H9 (cell line): ENCODE data around the gene PSMA4. TPM values are rescaled to one million over a fixed set of nuclear protein-coding genes. Genes with fewer than 3 reads are reported as not detected.

Experiments used
- DNase-seq: peaks from one replicate; pipeline ENCODE4 v3.0.0-alpha.2; 2017
- H2AFZ ChIP-seq: one replicate; pipeline ENCODE4 v1.6.1; 2013; ENCODE audit warnings: mild to moderate bottlenecking, low read length, control low read depth, moderate library complexity
- H2AK5ac ChIP-seq: 2 replicates; pipeline ENCODE4 v1.6.1; 2013; ENCODE audit warnings: low read length, control low read depth, mixed read lengths; ENCODE audit not compliant: insufficient read length
- H2BK120ac ChIP-seq: one replicate; pipeline ENCODE4 v1.6.1; 2013; ENCODE audit warnings: low read depth, mild to moderate bottlenecking, low read length, control low read depth, inconsistent platforms; ENCODE audit not compliant: poor library complexity, severe bottlenecking
- H2BK12ac ChIP-seq: 2 replicates; pipeline ENCODE4 v1.6.1; 2013; ENCODE audit warnings: low read length, control low read depth, mixed read lengths, low read depth; ENCODE audit not compliant: insufficient read length
- H2BK15ac ChIP-seq: 2 replicates; pipeline ENCODE4 v1.6.1; 2013; ENCODE audit warnings: low read depth, low read length, control low read depth
- H2BK20ac ChIP-seq: one replicate; pipeline ENCODE4 v1.6.1; 2013; ENCODE audit warnings: low read depth, mild to moderate bottlenecking, low read length, control low read depth, inconsistent platforms; ENCODE audit not compliant: poor library complexity, severe bottlenecking
- H2BK5ac ChIP-seq: 2 replicates; pipeline ENCODE4 v1.6.1; 2013; ENCODE audit warnings: low read length, control low read depth, mixed read lengths; ENCODE audit not compliant: insufficient read length
- H3K14ac ChIP-seq: 2 replicates; pipeline ENCODE4 v1.6.1; 2013; ENCODE audit warnings: low read length, control low read depth; ENCODE audit not compliant: insufficient read depth
- H3K18ac ChIP-seq: 2 replicates; pipeline ENCODE4 v1.6.1; 2013; ENCODE audit warnings: low read depth, mild to moderate bottlenecking, mixed read lengths, low read length, control low read depth; ENCODE audit not compliant: insufficient read length
- H3K23ac ChIP-seq: 2 replicates; pipeline ENCODE4 v1.6.1; 2013; ENCODE audit warnings: low read length, control low read depth, mixed read lengths, low read depth; ENCODE audit not compliant: insufficient read length
- H3K23me2 ChIP-seq: 2 replicates; pipeline ENCODE4 v1.6.1; 2013; ENCODE audit warnings: low read depth, mild to moderate bottlenecking, mixed read lengths, low read length, control low read depth; ENCODE audit not compliant: insufficient read length, poor library complexity, severe bottlenecking
- H3K27ac ChIP-seq: 2 replicates; pipeline ENCODE4 v1.5.1; 2013; ENCODE audit warnings: low read length, control low read depth, mixed read lengths, low read depth; ENCODE audit not compliant: insufficient read length
- H3K27me3 ChIP-seq: 2 replicates; pipeline ENCODE4 v1.6.1; 2013; ENCODE audit warnings: low read length, control low read depth, inconsistent platforms; ENCODE audit not compliant: insufficient read depth
- H3K4ac ChIP-seq: 2 replicates; pipeline ENCODE4 v1.6.1; 2013; ENCODE audit warnings: low read depth, mild to moderate bottlenecking, control low read depth, inconsistent platforms, low read length, moderate library complexity
- H3K4me1 ChIP-seq: 2 replicates; pipeline ENCODE4 v1.6.1; 2013; ENCODE audit warnings: low read length, control low read depth, inconsistent platforms; ENCODE audit not compliant: insufficient read depth
- H3K4me2 ChIP-seq: 2 replicates; pipeline ENCODE4 v1.6.1; 2013; ENCODE audit warnings: low read length, control low read depth, mixed read lengths; ENCODE audit not compliant: insufficient read length, insufficient read depth
- H3K56ac ChIP-seq: 2 replicates; pipeline ENCODE4 v1.6.1; 2013; ENCODE audit warnings: low read depth, mild to moderate bottlenecking, mixed read lengths, low read length, control low read depth; ENCODE audit not compliant: insufficient read length
- H3K79me1 ChIP-seq: 2 replicates; pipeline ENCODE4 v1.6.1; 2013; ENCODE audit warnings: low read depth, mild to moderate bottlenecking, moderate library complexity, low read length, control low read depth, inconsistent platforms; ENCODE audit not compliant: insufficient read depth, poor library complexity, severe bottlenecking
- H3K79me2 ChIP-seq: 2 replicates; pipeline ENCODE4 v1.6.1; 2013; ENCODE audit warnings: low read length, control low read depth, inconsistent platforms; ENCODE audit not compliant: insufficient read depth
- H3K9ac ChIP-seq: 2 replicates; pipeline ENCODE4 v1.6.1; 2013; ENCODE audit warnings: low read length, control low read depth, mixed read lengths; ENCODE audit not compliant: insufficient read length; ENCODE audit errors: extremely low read depth
- H3K9me3 ChIP-seq: one replicate; pipeline ENCODE4 v1.6.1; 2013; ENCODE audit warnings: low read depth, low read length, inconsistent platforms; ENCODE audit not compliant: control insufficient read depth
- H3T11ph ChIP-seq: one replicate; pipeline ENCODE4 v1.6.1; 2013; ENCODE audit warnings: mild to moderate bottlenecking, low read length, control low read depth, inconsistent platforms
- H4K20me1 ChIP-seq: one replicate; pipeline ENCODE4 v1.6.1; 2013; ENCODE audit not compliant: control insufficient read depth, insufficient read length, insufficient read depth
- H4K5ac ChIP-seq: 2 replicates; pipeline ENCODE4 v1.6.1; 2013; ENCODE audit warnings: low read depth, mild to moderate bottlenecking, mixed read lengths, low read length, control low read depth; ENCODE audit not compliant: insufficient read length
- H4K8ac ChIP-seq: replicated peaks from 2 replicates; pipeline ENCODE4 v1.6.1; 2013; ENCODE audit warnings: low read length, control low read depth, mixed read lengths, low read depth; ENCODE audit not compliant: insufficient read length
- H4K91ac ChIP-seq: 2 replicates; pipeline ENCODE4 v1.6.1; 2013; ENCODE audit warnings: low read depth, mild to moderate bottlenecking, moderate library complexity, mixed read lengths, low read length, control low read depth; ENCODE audit not compliant: insufficient read length
- H3K27ac Mint-ChIP-seq, 3 experiments: 2 replicates in 2 of 3; 3 replicates in 1 of 3; pipeline ENCODE4 v1.8.0; 2020 to 2021; ENCODE audit warnings: mixed read lengths in 3 of 3, mild to moderate bottlenecking in 1 of 3, moderate library complexity in 1 of 3
- H3K27me3 Mint-ChIP-seq: 2 replicates; pipeline ENCODE4 v1.8.0; 2021; ENCODE audit warnings: low read depth, mild to moderate bottlenecking, moderate library complexity, mixed read lengths
- H3K36me3 Mint-ChIP-seq, 3 experiments: 2 replicates in 2 of 3; 3 replicates in 1 of 3; pipeline ENCODE4 v1.8.0; 2020 to 2021; ENCODE audit warnings: low read depth in 3 of 3, mixed read lengths in 3 of 3; ENCODE audit not compliant: insufficient read depth in 1 of 3
- H3K4me1 Mint-ChIP-seq, 2 experiments: 2 replicates each; pipeline ENCODE4 v1.8.0; 2020; ENCODE audit warnings: mixed read lengths in 2 of 2
- H3K4me3 Mint-ChIP-seq, 2 experiments: 2 replicates in 1 of 2; 3 replicates in 1 of 2; pipeline ENCODE4 v1.8.0; 2020 to 2021; ENCODE audit warnings: mild to moderate bottlenecking in 2 of 2, mixed read lengths in 2 of 2, moderate library complexity in 1 of 2
- H3K9me3 Mint-ChIP-seq, 2 experiments: 2 replicates in 1 of 2; 3 replicates in 1 of 2; pipeline ENCODE4 v1.8.0; 2020; ENCODE audit warnings: mild to moderate bottlenecking in 2 of 2, mixed read lengths in 2 of 2, moderate library complexity in 1 of 2
- CTCF ChIP-seq: fragments of 200-600 bp; sonication (generic); conservative IDR thresholded peaks from 3 replicates; pipeline ENCODE4 v1.8.0; 2021; ENCODE audit warnings: antibody characterized with exemption, mild to moderate bottlenecking
- WGBS: extraction: QIAGEN DNeasy Blood & Tissue Kit; methylation state at CpG from one replicate; pipeline ENCODE4 v1.1.7; 2013; ENCODE audit warnings: missing lambda C conversion rate, low lambda C conversion rate, mixed read lengths; ENCODE audit not compliant: insufficient read length; ENCODE audit errors: extremely low coverage; 5-methylcytosine and 5-hydroxymethylcytosine counted together
- total RNA-seq: library from RNA; stranded (reverse); gene quantifications from 2 replicates; pipeline ENCODE4 v1.2.1, GENCODE V29; 2021

PSMA4 gene
- total RNA-seq, 1 experiment from 2014 or later = 333 TPM

- Histone ChIP-seq H3K9me3 (no peaks in the 10 kb centered on the region), H3K14ac (peak overlapping the region; percentile 42; the same call in 1 of the 2 replicates), H2AFZ (peak overlapping the region; percentile 50), H3K4ac (no peak overlapping the region), H2AK5ac (no peak overlapping the region), H3K9ac (peak overlapping the region; percentile 79), H2BK15ac (no peak overlapping the region), H2BK20ac (no peak overlapping the region), H4K5ac (no peak overlapping the region), H2BK120ac (no peak overlapping the region), H3K4me2 (peak overlapping the region; percentile 77), H3K79me1 (no peaks in the 10 kb centered on the region), H3T11ph (no peak overlapping the region), H3K23me2 (peaks cover 6% of the 10 kb centered on the region), H3K23ac (no peak overlapping the region), H3K18ac (peak overlapping the region; percentile 53), H3K79me2 (0 out of 2 replicates have a peak, but pooled peaks cover 3% of the 10 kb centered on the region), H3K27ac (no peak overlapping the region), H4K8ac (no peak overlapping the region), H4K20me1 (no peaks in the 10 kb centered on the region), H2BK12ac (no peak overlapping the region), H3K27me3 (no peaks in the 10 kb centered on the region), H3K56ac (no peak overlapping the region), H4K91ac (no peak overlapping the region), H2BK5ac (no peak overlapping the region), H3K4me1 (no peaks in the 10 kb centered on the region)
- no CpG with 5 or more reads among the region's 19 CpGs for WGBS
- Mint-ChIP-seq H3K36me3 (peaks cover 0 to 3% (median 1%) of the 10 kb centered on the region in 3 experiments; a peak in 3 of 7 replicates), H3K4me1 (peaks cover 28 to 32% of the 10 kb centered on the region in 2 experiments), H3K9me3 (no peaks in the 10 kb centered on the region), H3K27me3 (no peaks in the 10 kb centered on the region; the same call in 1 of the 2 replicates), H3K27ac (peak overlapping the region in 1 of 3 experiments; percentile 41; a peak in 4 of 7 replicates), H3K4me3 (peak overlapping the region; percentile 80 to 98)
- DNase-seq = peak; percentile 40
- peak; percentile 35; the same call in 2 of the 3 replicates for TF ChIP-seq CTCF
Observed at GRCh38 chr15:78565951-78566774, 25.9 kb downstream of the PSMA4 start.
